MCF 10A (cell line): Measurements from ENCODE around the gene NT5DC3. TPM values are rescaled to one million over a fixed set of nuclear protein-coding genes. Genes with fewer than 3 reads are reported as not detected.

ENCODE experiments used
- BruUV-seq: library from RNA; stranded (reverse); fragments of 400-500 nt; replicated peaks from 2 replicates; lab custom pipeline; 2021; lab: Mats Ljungman, UMichigan
- CTCF ChIA-PET: fragments of 300-600 bp; sonication (Branson Sonifier 250); formaldehyde crosslinking; extraction: SDS; loops from one replicate; lab custom pipeline; 2021; ENCODE audit warnings: antibody characterized with exemption, inconsistent platforms; lab: Yijun Ruan, JAX
- POLR2A ChIA-PET: fragments of 300-600, 350-650 bp; sonication (Branson Sonifier 250); formaldehyde crosslinking; extraction: SDS; loops from one replicate; lab custom pipeline; 2020; ENCODE audit warnings: antibody characterized with exemption, inconsistent platforms; lab: Yijun Ruan, JAX
- DNase-seq: peaks from one replicate; pipeline ENCODE4 v3.0.0-alpha.2; 2018; ENCODE audit not compliant: unreplicated experiment
- H3K27ac Mint-ChIP-seq: one replicate; pipeline ENCODE4 v1.8.0; 2022; ENCODE audit warnings: mild to moderate bottlenecking, low read depth, mixed read lengths; ENCODE audit not compliant: unreplicated experiment
- H3K27me3 Mint-ChIP-seq: one replicate; pipeline ENCODE4 v1.8.0; 2022; ENCODE audit warnings: mixed read lengths; ENCODE audit not compliant: insufficient read depth, unreplicated experiment
- H3K36me3 Mint-ChIP-seq: one replicate; pipeline ENCODE4 v1.8.0; 2022; ENCODE audit warnings: mild to moderate bottlenecking, moderate library complexity, mixed read lengths; ENCODE audit not compliant: insufficient read depth, unreplicated experiment
- H3K4me1 Mint-ChIP-seq: one replicate; pipeline ENCODE4 v1.8.0; 2022; ENCODE audit warnings: mixed read lengths; ENCODE audit not compliant: insufficient read depth, unreplicated experiment
- H3K4me3 Mint-ChIP-seq: one replicate; pipeline ENCODE4 v1.8.0; 2022; ENCODE audit warnings: mild to moderate bottlenecking, moderate library complexity, mixed read lengths; ENCODE audit not compliant: unreplicated experiment
- H3K9me3 Mint-ChIP-seq: one replicate; pipeline ENCODE4 v1.8.0; 2022; ENCODE audit warnings: mixed read lengths; ENCODE audit not compliant: unreplicated experiment
- intact Hi-C: fragments of 100-400 bp; cut with micrococcal nuclease; formaldehyde crosslinking; loops from 2 replicates; pipeline ENCODE4 v1.14.1; 2022
- total RNA-seq: library from RNA; stranded (reverse); gene quantifications from 2 replicates; pipeline ENCODE4 v1.2.3, GENCODE V29; 2022
- TF ChIP-seq, protein P1 (sequence below): fragments of 200-600 bp; IDR thresholded peaks from one replicate; pipeline ENCODE4 v1.8.0; 2022; ENCODE audit warnings: antibody characterized with exemption, mild to moderate bottlenecking; ENCODE audit not compliant: unreplicated experiment

The NT5DC3 gene
- total RNA-seq, 1 experiment from 2014 or later, result 15.1 TPM

DNA sequence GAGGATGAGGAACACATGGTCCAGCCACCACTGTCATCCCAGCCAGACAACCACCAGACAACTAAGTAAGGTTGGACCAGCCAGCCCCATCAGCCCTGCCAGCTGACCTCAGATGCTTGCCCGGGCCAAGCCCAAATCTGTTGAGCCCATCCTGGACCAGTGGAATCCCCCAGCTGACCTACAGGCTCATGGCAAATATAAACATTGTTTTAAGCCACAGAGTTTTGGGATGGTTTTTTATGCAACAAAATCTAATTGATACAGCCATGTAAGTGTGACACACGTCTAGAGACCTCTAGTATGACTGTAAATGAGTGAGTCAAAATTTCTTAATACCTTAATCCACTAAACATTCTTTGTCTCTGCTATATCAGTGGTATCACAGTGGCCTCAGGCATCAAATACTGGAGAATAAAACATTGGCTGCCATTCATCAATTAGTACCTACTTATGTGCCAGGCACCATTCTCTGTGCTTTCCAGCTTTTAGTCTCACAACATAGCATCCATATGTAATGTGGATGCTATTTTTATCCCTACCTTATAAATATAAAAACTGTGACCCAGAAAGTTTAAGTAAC lies 24.2 kb upstream of the NT5DC3 start:
- Mint-ChIP-seq H3K27me3 (no peaks in the 10 kb centered on the region), H3K9me3 (no peaks in the 10 kb centered on the region), H3K36me3 (no peaks in the 10 kb centered on the region), H3K27ac (no peak overlapping the region), H3K4me3 (no peak overlapping the region), H3K4me1 (peaks cover 2% of the 10 kb centered on the region)
- CTCF ChIA-PET, result interaction anchor here (0.7 to 1.8 kb wide), 5 partner anchors 15 to 317 kb away, joined by 3 to 11 read pairs (median 4); no protein-coding TSS in a partner anchor
- POLR2A ChIA-PET, result interaction anchor here (2.5 kb wide), 1 partner anchor 24 kb away, joined by 16 read pairs; the partner anchor contains the start of gene NT5DC3
- intact Hi-C loops, result no loop called here
- TF ChIP-seq, protein P1, sequence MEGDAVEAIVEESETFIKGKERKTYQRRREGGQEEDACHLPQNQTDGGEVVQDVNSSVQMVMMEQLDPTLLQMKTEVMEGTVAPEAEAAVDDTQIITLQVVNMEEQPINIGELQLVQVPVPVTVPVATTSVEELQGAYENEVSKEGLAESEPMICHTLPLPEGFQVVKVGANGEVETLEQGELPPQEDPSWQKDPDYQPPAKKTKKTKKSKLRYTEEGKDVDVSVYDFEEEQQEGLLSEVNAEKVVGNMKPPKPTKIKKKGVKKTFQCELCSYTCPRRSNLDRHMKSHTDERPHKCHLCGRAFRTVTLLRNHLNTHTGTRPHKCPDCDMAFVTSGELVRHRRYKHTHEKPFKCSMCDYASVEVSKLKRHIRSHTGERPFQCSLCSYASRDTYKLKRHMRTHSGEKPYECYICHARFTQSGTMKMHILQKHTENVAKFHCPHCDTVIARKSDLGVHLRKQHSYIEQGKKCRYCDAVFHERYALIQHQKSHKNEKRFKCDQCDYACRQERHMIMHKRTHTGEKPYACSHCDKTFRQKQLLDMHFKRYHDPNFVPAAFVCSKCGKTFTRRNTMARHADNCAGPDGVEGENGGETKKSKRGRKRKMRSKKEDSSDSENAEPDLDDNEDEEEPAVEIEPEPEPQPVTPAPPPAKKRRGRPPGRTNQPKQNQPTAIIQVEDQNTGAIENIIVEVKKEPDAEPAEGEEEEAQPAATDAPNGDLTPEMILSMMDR, result no peak
- no peak for DNase-seq
- no TSS peak for BruUV-seq

DNA sequence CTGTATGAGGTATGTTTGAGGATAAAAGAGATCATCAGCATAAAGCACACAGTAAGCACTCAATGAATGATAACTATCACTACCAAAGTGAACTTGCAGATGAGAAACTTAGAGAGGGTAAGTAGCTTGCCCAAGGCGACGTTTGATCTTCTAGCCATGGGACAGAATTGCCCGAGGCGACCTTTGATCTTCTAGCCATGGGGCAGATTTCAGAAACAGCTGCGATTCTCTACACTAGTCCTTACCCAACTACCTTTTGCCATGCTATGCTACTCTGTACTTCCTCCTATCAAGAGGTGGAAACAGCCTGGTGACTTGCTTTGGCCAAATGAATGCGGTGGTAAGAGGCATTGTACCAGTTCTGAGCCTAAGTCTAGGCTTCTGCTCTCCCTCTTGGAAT lies 23.7 kb upstream of the NT5DC3 start:
- no TSS peak for BruUV-seq
- Mint-ChIP-seq H3K27me3 (no peaks in the 10 kb centered on the region), H3K4me3 (no peak overlapping the region), H3K36me3 (no peaks in the 10 kb centered on the region), H3K9me3 (no peaks in the 10 kb centered on the region), H3K27ac (peak overlapping the region; percentile 25), H3K4me1 (peaks cover 7% of the 10 kb centered on the region)
- POLR2A ChIA-PET, result interaction anchor here (0.9 to 2.5 kb wide), 2 partner anchors 14 to 24 kb away, joined by 3 to 16 read pairs; partner anchors contain the start of gene NT5DC3
- CTCF ChIA-PET, result interaction anchor here (0.6 to 1.8 kb wide), 7 partner anchors 15 to 917 kb away, joined by 3 to 11 read pairs (median 4); no protein-coding TSS in a partner anchor
- no peak for DNase-seq
- TF ChIP-seq, protein P1, result no peak
- intact Hi-C loops, result no loop called here

DNA sequence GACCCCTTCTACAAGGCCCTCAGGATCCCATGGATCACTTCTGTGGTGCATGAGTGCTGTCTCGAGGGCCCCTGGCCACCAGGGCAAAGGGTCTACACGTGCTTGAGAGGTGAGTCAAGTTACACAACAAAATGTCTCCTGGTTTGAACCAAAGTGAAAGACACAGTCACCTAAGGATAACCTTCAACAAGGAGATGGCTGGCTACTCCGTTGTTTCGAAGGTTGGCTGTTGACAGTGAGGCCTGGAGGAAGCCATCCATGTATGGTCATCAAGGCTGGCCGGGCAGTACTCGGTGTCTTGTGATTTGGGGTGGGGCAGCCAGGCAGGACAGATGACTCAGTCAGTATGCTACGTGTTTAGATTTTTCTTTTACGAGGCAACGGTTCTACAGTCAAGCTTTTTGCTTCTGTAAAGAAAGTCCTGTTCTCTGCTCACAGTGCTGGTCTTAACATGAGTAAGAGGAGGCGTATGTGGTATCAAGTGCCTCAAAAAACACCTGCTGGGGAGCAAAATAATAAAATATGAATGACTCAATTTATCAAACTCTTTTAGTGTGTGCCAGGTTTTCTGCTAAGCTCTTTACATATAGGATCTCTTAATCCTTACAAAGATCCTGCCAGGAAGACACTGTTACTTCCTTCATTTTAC lies 18.0 kb upstream of the NT5DC3 start:
- TF ChIP-seq, protein P1, result no peak
- peak; percentile 89 for DNase-seq
- Mint-ChIP-seq H3K27ac (peak overlapping the region; percentile 100), H3K4me1 (peaks cover 26% of the 10 kb centered on the region), H3K9me3 (peaks cover 6% of the 10 kb centered on the region), H3K27me3 (no peaks in the 10 kb centered on the region), H3K4me3 (peak overlapping the region; percentile 35), H3K36me3 (peaks cover 4% of the 10 kb centered on the region)
- no TSS peak for BruUV-seq
- intact Hi-C loops, result loop anchor here (1.0 to 2.0 kb wide), 2 partner anchors 18 to 54 kb away; partner anchors contain the start of gene NT5DC3
- POLR2A ChIA-PET, result interaction anchor here (0.7 to 3.8 kb wide), 10 partner anchors 9 to 321 kb away, joined by 3 to 45 read pairs (median 4); partner anchors contain the start of genes HSP90B1, NT5DC3 and TDG
- CTCF ChIA-PET, result interaction anchor here (0.5 to 3.3 kb wide), 6 partner anchors 11 to 63 kb away, joined by 3 to 11 read pairs (median 4); no protein-coding TSS in a partner anchor

DNA sequence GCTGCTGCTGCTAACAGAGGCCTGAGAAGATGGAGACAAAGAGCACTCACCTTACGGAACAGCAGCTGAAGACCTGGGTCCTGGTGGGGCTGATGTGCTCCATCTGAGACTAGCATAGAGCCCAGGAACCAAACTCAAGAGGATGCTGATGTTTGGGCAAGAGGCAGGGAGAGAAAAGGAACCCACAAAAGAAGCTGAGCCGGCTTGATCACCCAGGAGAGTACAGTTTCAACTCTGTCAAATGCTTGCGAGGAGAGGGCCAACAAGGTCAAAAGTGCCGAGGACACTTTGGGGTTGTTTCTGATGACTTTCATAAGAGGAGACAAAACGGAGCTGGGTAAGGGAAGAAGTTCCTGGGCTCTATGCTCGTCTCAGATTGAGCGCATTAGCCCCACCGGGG lies 17.3 kb upstream of the NT5DC3 start:
- H3K4me1 Mint-ChIP-seq, result peaks cover 26% of the 10 kb centered on the region
- intact Hi-C loops, result loop anchor here (2.0 kb wide), 1 partner anchor 54 kb away; no protein-coding TSS in a partner anchor
- peak overlapping the region; percentile 100 for H3K27ac Mint-ChIP-seq
- H3K36me3 Mint-ChIP-seq, result peaks cover 4% of the 10 kb centered on the region
- no TSS peak for BruUV-seq
- POLR2A ChIA-PET, result interaction anchor here (1.1 to 3.8 kb wide), 7 partner anchors 13 to 298 kb away, joined by 3 to 45 read pairs (median 5); partner anchors contain the start of genes HSP90B1, NT5DC3 and TDG
- peaks cover 6% of the 10 kb centered on the region for H3K9me3 Mint-ChIP-seq
- CTCF ChIA-PET, result interaction anchor here (0.8 to 2.9 kb wide), 3 partner anchors 19 to 54 kb away, joined by 3 to 11 read pairs (median 6); no protein-coding TSS in a partner anchor
- no peak overlapping the region for H3K4me3 Mint-ChIP-seq
- no peaks in the 10 kb centered on the region for H3K27me3 Mint-ChIP-seq
- no peak for DNase-seq
- TF ChIP-seq, protein P1, result no peak
